Activated naive CD8-positive, alpha-beta T cell treated with anti-CD3 and anti-CD28 coated beads, Interleukin-2, amount 50 U/mL, for 16 hours (primary cell): ENCODE measurements around the gene TFPI.
"Not testable (repeated sequence)": the region's sequence is repeated elsewhere in the genome, so short reads cannot be mapped to it uniquely, and the experiment has no call there.

ENCODE experiments used
- DNase-seq: peaks from one replicate; pipeline ENCODE4 v3.0.0-alpha.2; 2020; ENCODE audit warnings: low read depth, low spot score

Gene TFPI

GRCh38 chr2:187552828-187553681 is 1.2 kb downstream of the TFPI start:
- DNase-seq, result no peak

- no peak for DNase-seq
Observed at GRCh38 chr2:187552381-187552780, 1.9 kb downstream of the TFPI start.

GRCh38 chr2:187550857-187551256 is 3.4 kb downstream of the TFPI start:
- no peak for DNase-seq

GRCh38 chr2:187549951-187550555 is 4.2 kb downstream of the TFPI start:
- DNase-seq, result no peak

GRCh38 chr2:187549193-187549592 is 5.0 kb downstream of the TFPI start:
- DNase-seq, result no peak

- no peak for DNase-seq
Observed at GRCh38 chr2:187548656-187549055, 5.6 kb downstream of the TFPI start.

- no peak for DNase-seq
Observed at GRCh38 chr2:187547353-187547979, 6.8 kb downstream of the TFPI start.

- no peak for DNase-seq
Observed at GRCh38 chr2:187546762-187547333, 7.4 kb downstream of the TFPI start.

- no peak for DNase-seq
Observed at GRCh38 chr2:187545238-187545751, 8.9 kb downstream of the TFPI start.

GRCh38 chr2:187544371-187545080 is 9.7 kb downstream of the TFPI start:
- DNase-seq, result no peak

GRCh38 chr2:187543488-187543887 is 10.7 kb downstream of the TFPI start:
- DNase-seq, result no peak

- no peak for DNase-seq
Observed at GRCh38 chr2:187542123-187542522, 12.1 kb downstream of the TFPI start.

GRCh38 chr2:187541086-187542085 is 12.8 kb downstream of the TFPI start:
- no peak for DNase-seq

GRCh38 chr2:187538222-187538621 is 16.0 kb downstream of the TFPI start:
- not testable (repeated sequence) for DNase-seq

GRCh38 chr2:187535381-187535780 is 18.9 kb downstream of the TFPI start:
- not testable (repeated sequence) for DNase-seq

GRCh38 chr2:187532333-187533120 is 21.7 kb downstream of the TFPI start:
- no peak for DNase-seq

- no peak for DNase-seq
Observed at GRCh38 chr2:187529977-187530721, 24.1 kb downstream of the TFPI start.

- DNase-seq, result no peak
Observed at GRCh38 chr2:187529248-187529976, 24.8 kb downstream of the TFPI start.
